Measurements from ENCODE around the gene CAVIN3.

DNA sequence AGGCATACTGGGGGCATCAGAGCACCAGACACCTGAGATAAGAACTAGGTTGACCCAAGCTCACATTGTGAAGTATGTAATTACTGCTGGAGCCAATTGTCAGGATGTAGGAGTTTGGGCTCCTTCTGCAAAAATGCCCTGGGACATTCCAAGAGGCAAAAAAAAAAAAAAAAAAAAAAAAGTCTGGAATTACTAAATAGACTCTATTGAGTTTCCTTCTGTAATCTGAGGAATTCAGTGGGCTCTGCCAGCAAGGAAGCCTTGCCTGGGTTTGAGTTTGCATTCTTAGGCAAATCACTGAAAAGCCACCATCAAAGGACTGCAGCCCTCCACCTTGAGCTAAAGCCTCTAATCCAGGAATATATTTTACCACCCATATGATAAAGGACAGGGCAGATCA is 8.0 kb upstream of the CAVIN3 start:
- TF ChIP-seq TEAD4 (IDR thresholded peaks at IDR 0.05) (no peak), TAF1 (IDR thresholded peaks at IDR 0.05; ENCODE audit: low read depth) (no peak), YY1 (IDR thresholded peaks at IDR 0.05; ENCODE audit: low read depth) (no peak), TCF12 (IDR thresholded peaks at IDR 0.05; ENCODE audit: low read depth) (no peak), FOXM1 (IDR thresholded peaks at IDR 0.05; ENCODE audit: borderline replicate concordance, low read depth) (no peak), CEBPB (IDR thresholded peaks at IDR 0.05) (no peak), NFIC (IDR thresholded peaks at IDR 0.05) (no peak), RAD21 (IDR thresholded peaks at IDR 0.05; ENCODE audit: low read depth) (no peak), EGR1 (IDR thresholded peaks at IDR 0.05) (no peak), EP300 (IDR thresholded peaks at IDR 0.05; ENCODE audit: borderline replicate concordance) (no peak), ZBTB7A (IDR thresholded peaks at IDR 0.05; ENCODE audit: low read depth) (no peak)
- TF ChIP-seq, protein P1, sequence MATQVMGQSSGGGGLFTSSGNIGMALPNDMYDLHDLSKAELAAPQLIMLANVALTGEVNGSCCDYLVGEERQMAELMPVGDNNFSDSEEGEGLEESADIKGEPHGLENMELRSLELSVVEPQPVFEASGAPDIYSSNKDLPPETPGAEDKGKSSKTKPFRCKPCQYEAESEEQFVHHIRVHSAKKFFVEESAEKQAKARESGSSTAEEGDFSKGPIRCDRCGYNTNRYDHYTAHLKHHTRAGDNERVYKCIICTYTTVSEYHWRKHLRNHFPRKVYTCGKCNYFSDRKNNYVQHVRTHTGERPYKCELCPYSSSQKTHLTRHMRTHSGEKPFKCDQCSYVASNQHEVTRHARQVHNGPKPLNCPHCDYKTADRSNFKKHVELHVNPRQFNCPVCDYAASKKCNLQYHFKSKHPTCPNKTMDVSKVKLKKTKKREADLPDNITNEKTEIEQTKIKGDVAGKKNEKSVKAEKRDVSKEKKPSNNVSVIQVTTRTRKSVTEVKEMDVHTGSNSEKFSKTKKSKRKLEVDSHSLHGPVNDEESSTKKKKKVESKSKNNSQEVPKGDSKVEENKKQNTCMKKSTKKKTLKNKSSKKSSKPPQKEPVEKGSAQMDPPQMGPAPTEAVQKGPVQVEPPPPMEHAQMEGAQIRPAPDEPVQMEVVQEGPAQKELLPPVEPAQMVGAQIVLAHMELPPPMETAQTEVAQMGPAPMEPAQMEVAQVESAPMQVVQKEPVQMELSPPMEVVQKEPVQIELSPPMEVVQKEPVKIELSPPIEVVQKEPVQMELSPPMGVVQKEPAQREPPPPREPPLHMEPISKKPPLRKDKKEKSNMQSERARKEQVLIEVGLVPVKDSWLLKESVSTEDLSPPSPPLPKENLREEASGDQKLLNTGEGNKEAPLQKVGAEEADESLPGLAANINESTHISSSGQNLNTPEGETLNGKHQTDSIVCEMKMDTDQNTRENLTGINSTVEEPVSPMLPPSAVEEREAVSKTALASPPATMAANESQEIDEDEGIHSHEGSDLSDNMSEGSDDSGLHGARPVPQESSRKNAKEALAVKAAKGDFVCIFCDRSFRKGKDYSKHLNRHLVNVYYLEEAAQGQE (IDR thresholded peaks at IDR 0.05; ENCODE audit: low read depth) = no peak
- TF ChIP-seq, protein P2, sequence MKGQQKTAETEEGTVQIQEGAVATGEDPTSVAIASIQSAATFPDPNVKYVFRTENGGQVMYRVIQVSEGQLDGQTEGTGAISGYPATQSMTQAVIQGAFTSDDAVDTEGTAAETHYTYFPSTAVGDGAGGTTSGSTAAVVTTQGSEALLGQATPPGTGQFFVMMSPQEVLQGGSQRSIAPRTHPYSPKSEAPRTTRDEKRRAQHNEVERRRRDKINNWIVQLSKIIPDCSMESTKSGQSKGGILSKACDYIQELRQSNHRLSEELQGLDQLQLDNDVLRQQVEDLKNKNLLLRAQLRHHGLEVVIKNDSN (IDR thresholded peaks at IDR 0.05) = no peak
- TF ChIP-seq, protein P3, sequence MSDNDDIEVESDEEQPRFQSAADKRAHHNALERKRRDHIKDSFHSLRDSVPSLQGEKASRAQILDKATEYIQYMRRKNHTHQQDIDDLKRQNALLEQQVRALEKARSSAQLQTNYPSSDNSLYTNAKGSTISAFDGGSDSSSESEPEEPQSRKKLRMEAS (IDR thresholded peaks at IDR 0.05) = no peak

All from Ishikawa (cell line).